Measurements from ENCODE around the gene EXOC4.
A peak's percentile ranks its signal among the peaks of the same experiment; 100 is the strongest.

The EXOC4 gene

DNA sequence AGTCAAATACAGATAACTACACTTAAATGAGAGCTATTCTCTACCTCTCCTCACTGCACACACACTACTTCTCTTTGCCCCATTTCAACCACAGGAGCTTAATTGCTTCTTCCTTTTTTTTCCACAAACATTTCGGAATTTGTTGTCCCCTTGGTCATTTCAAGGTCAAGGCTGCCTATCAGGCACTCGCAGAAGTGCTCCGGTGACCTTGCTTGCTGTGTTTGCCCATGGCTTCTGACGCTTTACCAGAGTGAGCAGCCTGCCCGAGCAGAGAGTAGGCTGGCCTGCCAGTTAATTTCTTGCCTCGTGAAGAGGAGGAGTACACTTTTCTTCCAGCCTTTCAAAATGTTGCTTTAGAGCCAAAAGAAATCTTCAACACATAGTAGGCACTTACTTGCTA lies 577.2 kb downstream of the EXOC4 start:
- DNase-seq (ENCODE audit: low spot score) = no peak

DNA sequence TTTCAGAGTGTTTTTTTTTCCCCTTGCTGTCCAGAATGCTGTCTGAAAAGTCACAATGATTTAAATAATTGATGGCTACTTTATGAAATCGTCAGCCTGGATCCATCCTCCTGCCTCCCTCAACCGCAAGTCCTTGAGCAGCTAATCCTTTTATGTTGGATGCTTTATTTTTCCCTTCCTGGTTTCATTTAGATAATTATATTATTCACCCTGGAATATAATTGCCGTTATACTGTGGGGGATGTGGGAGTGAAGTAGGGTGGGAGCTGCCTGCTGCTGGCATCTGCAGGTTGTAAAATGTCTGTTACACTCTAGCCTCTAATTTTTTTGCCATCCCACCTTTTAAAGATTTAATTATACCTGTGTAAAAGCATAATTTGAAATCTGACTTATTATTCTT lies 583.8 kb downstream of the EXOC4 start:
- DNase-seq (ENCODE audit: low spot score) = no peak

DNA sequence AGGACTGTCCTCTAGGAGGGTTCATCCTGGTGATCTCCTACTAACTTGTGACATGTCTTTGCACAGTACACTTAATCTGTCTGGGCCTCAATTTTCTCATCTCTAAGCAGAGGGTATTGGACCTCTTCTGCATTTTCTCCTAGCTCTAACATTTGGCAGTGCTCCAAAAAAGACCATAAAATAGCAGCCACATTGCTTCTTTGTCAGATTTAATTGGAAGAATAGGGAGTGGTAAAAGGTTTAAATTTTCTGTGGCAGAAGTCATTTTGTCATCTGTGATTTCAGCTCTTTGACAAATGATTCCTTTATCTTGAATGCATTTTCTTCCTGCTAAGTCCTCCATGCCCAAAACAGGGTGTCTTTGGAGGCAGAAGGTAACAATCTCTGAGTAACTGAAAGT lies 584.3 kb downstream of the EXOC4 start:
- no peak for DNase-seq (ENCODE audit: low spot score)

DNA sequence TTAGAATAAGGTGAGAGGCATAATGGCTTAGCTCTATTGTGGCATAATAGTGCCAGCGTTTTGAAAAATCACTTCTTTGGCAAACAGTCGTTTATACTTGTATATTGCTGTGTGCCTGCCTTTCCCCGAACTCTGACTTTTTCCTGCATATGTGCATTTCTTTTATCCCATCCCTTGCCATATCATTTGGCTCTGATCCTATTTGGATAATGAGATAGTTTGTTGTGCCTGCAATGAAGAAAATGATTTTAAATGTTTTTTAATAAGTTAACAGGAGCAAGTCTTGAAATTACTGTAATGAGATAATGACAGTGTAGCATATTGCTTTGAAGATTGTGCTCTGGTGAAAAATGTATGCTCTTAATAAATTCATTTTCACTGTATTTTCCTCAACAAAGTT lies 586.2 kb downstream of the EXOC4 start:
- DNase-seq (ENCODE audit: low spot score) = no peak

DNA sequence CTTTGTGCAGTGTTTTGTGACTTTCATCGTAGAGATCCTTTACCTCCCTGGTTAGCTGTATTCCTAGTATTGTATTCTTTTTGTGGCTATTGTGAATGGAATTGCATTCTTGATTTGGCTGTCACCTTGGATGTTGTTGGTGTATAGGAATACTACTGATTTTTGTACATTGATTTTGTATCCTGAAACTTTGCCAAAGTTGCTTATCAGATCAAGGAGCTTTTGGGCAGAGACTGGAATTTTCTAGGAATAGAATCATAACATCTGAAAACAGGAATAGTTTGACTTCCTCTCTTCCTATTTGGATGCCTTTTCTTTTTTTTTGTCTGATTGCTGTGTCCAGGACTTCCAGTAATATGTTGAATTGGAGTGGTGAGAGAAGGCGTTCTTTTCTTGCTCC lies 590.5 kb downstream of the EXOC4 start:
- DNase-seq (ENCODE audit: low spot score) = no peak

DNA sequence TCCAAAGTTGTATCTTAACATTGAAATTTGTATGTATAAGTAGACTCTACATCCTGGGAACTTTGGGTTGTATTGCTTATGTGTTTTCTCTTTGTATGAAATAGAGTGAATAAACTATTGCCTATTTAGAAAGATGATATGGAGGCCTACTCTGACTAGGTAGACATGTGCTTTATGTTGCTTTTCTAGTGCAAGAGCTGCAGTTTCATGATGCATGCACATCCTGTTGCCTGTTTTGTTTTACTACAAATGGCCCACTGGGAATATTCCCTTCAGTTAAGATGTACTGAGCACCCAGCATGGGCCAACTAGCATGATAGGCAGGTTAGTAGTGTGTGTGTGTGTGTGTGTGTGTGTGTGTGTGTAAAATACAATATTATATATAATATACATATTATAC lies 592.1 kb downstream of the EXOC4 start:
- no peak for DNase-seq (ENCODE audit: low spot score)

DNA sequence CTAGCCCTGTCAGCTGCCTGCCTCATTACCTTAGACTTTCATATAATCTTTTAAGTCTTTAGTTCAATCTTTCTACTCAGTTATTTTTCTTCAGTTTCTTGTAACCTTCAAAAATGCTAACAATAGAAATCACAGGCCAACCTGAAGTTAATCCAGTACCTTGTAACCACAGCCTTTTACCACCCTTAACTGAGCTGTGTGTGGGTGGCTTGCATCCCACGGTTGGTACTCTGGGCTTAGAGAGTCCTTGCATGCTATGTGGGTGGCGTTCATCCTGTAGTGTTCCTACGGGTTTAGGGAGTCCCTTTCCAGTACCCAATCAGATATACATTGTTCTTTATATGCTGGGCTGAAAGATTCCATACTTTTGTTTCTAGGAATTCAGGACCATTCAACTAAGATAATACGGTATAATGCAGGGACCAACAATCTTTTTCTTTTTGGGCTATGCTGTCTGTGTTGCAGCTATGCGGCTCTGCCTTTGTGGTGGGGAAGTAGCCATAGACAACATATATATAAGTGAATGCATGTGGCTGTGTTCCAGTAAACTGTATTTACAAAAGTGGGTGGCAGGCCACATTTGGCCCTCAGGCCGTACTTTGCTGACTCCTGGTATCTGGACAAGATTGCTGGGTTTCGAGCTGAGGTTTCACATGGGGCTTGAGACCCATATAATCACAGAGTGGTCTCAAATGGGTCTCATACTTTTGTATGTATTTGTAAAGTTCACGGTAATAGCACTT lies 593.5 kb downstream of the EXOC4 start:
- DNase-seq (ENCODE audit: low spot score) = no peak

DNA sequence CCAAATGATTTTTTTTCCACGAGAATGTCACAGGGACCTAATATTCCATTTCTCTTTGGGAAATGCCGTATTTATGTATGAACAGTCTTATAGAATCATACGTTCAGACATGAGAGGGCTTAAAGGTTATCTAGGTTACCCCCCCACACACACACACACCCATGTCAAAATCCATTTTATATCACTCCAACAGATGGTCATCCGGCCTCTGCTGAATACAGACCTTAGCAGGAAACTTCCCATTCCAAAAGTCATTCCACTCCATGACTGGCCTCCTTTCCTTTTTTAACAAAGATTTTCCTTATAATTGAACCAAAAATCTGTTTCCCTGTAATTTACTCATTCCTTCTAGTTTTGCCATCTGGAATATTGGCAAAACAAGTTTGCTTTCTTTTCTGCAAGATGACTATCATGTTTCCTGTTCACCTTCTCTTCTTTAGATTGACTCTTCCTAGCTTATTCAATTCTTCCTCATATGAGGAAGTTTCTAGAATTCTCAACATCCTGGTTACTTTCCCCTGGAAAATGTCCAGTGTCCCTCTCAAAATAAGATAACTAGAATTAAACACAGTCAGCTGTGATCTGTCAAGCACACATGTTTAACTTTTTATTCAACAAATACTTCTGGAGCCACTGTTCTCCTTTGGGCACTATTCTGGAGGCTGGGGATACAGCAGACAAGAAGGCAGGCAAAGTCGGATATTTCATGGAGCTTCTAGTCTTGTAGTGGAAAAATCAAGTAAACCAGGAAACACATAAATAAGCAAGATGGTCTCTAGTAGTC lies 597.8 kb downstream of the EXOC4 start:
- DNase-seq (ENCODE audit: low spot score) = no peak

DNA sequence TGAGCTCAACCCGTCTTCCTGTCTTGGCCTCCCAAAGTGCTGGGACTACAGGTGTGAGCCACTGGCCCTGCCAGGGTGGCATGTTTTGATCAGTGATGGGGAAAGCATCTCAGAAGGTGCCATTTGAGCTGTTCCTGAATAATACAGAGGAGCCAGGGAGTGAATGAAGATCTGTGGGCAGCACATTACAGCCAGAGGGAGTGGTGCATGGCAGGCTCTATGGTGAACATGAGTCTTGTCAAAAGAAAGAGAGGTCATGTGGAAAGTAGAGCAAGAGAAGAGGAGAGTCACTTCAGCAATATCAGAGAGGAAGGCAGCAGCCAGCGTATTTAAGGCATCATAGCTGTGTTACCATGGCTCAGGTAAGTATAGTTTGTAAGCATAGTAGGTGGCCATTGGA lies 598.5 kb downstream of the EXOC4 start:
- no peak for DNase-seq (ENCODE audit: low spot score)

DNA sequence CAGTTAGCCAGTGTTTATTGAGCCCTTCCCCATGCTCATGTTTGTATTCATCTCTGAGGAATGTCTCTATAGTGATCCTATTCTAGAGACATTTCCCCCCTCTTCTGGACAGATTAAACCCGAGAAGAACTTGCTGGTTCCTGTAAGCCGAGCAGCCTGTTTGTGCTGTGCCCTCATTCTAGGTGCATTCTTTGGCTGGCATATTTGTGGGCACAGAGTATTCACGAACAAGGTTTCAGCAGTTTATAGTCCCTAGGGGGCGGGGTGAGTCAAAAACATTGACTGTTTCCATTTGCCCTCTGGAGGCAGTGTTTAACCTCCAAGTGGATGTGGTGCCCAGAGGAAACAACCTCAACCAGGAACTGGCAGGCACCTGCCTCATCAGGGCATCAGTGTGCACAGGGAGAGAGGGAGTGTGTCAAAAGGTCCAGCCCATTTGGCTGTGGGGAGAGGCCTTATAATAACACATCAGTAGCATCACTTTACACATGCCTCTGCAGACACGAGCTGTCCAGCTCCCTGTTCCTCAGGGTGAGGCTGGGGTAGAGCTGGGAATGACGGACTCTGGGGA lies 600.9 kb downstream of the EXOC4 start:
- DNase-seq (ENCODE audit: low spot score) = peak; percentile 80

DNA sequence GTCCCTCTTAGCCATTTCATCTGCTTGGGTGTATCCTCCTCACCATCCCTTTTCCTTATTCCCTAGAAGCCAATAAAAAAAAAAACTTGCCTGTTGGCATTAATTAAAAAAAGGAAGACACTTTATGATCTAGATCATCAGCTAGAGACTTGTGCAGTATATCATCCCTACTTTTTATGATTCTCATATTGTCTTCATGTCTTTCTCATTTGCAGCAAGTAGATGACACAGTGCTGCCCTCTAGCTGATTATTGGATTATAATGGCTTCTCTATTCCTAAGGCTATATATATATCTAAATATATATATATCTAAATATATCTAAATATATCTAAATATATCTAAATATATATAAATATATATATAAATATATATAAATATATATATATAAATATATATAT lies 601.9 kb downstream of the EXOC4 start:
- DNase-seq (ENCODE audit: low spot score) = peak; percentile 17

DNA sequence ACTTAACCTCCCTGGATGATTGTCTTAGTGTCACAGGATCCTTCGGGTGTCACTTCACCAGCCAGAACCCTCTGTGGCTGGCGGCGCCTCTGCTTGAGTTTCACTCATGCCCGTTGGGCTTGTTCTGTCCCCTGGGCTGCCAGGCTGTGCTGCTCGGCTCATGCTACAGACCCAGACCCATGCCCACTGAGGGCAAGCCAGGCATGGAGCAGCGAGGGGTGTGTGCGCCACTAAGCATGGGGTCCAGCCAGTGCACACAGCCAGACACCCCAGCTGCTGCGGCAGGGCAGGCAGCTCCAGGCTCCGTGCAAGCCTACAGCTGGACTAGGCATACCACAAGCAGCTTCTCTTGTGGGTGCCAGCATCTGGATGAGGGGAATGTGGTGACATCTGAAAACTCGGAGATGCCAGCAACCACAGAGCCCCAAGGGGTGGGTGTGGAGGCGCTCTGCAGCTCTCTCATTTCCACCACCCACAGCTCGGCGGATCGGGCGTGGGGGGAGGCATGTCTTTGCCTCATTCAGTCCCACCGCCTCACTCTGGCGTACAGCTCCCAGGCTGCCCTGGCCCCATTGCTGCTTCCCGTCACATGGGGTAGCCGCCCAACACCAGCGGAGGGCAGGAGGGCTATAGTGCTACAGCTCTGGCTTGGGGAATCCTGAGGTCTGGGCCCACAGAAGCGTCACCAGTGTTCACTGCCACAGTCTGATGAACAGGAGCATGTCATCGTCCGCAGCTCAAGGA lies 604.7 kb downstream of the EXOC4 start:
- no peak for DNase-seq (ENCODE audit: low spot score)

DNA sequence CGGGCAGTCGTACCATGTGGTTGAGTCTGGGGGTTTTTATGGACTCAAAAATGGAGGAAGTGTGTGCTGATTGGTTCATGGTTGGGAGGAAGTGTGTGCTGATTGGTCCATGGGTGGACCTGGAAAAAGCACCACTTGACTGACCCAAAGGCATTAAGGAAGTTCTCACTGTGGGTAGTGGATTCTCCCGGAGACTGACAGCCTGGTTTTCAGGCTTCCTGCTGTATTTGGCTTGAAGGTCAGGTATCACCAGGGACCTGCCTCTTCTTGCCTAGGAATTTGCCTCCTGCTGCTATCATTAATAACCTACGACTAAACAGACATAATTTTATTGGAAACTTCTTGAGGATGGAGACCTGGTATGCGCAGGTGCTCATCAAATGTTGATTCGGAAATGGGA lies 605.4 kb downstream of the EXOC4 start:
- no peak for DNase-seq (ENCODE audit: low spot score)

DNA sequence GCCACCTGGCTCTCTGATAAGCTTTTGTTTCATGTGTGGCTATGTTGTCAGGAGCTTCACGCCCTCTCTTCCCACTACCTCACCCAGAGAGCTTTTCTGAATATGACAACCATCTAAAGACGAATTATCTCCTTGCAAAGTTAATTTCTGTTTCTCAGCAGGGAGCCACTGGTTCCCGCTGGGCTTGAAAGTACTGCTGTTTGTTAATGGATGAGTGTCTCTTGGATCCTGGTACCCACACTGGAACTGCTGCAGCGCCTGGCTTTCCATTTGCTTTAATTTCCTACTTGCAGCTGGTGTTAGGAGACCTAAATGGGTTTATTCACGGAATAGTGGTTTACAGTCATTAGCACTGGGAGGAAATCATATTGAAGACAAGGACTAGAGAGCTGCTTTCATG lies 606.4 kb downstream of the EXOC4 start:
- no peak for DNase-seq (ENCODE audit: low spot score)

DNA sequence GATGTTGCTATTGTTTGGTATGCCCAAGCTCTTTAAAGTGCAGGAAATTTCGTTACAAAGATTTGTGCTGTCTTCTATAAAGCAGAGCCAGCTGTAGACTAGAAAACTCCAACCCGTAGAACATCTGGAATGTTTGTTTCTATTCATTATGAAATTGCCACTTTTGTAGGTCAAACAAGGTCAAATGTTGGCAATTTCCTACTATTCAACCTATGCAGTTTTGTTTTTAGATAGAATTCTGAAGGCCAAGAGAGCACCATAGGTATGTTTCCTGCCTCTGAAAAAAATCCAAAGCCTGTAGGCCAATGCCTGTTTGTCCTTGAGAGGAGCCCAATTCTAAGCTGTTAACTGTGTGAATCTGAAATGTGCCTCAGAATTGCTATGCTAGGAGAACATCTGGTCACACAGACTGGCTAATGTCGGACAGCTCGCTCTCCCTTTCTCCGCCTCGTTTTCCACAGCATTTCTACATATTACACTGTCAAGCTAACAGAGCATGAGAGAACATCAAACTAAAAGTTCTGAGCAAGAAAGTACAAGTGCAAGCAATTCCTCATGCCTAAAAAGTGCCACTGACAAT lies 607.1 kb downstream of the EXOC4 start:
- no peak for DNase-seq (ENCODE audit: low spot score)

DNA sequence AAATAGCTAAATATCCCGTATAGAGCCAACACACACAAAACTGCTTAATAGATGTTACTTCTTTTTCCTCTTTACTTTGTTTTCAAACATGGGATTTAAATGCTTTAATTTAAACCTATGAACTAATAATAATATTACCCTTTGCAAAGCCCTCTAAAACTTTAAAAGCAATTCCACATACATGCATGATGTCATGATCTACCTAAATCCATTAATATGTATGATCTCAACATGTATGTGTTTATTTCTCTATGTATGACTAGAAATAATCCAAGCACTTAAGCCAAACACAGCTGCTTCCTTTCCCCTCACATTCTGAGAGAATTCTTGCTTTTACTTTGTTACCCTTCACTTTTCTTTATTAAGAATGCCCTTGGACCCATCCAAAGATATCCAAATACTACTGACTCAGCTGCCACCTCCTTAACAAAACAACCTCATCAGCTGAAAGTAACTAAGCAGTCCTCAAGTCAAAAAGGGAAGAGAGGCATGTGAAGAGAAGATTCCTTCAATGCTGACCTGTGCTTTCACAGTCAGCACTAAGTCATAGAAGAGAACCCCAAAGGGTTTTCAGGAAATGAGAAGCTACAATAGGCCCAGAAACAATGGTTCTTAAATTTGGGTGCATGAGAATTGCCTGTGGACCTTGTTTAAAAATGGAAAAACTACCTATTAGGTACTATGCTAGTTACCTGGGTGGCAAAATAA lies 607.9 kb downstream of the EXOC4 start:
- DNase-seq (ENCODE audit: low spot score) = no peak

DNA sequence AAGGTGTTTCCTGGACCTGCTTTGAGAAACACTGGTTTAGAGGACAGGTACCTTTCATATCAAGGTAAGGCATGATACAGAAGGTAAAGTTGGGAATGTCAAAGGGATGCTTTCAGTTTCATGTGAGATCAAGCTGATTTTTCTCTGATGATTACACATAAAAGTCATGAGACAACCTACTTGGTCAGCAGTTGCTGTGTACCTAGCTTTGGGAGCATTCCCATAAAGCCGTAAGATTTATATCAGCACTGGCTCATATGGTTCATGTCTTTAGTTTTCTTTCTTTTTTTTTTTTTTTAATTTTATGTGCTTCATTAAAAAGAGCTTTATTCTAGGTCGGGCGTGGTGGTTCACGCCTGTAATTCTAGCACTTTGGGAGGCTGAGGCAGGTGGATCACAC lies 609.0 kb downstream of the EXOC4 start:
- DNase-seq (ENCODE audit: low spot score) = no peak

DNA sequence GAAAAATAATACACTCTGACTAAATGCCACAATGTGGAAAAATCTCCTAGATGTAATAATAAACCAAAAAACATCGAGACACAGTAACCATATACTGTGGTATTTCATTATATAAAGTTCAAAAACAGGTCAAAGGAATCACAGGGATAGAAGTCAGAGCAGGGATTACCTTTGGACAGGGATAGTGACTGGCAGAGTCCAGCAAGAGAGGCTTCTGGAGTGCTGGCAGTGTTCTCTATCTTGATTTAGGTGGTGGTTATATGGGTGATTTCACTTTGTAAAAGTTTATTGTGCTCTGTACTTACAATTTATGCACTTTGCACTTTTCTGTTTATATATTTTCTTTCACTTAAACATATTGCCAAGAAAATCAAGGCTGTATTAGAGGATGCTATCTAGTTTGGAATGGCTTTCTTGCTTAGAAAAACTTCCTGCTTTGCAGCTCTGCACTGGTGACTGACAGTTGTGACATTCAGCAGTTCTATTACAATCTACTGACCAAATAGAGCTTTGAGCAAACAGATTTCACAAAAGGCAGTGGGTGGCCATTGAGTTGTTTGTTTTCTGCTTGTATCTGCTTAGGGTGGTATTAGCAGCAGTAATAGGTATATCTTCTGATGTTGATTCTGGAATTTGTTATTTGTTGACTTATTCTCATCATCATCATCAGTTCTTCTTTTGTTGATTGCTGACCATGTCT lies 610.6 kb downstream of the EXOC4 start:
- no peak for DNase-seq (ENCODE audit: low spot score)

DNA sequence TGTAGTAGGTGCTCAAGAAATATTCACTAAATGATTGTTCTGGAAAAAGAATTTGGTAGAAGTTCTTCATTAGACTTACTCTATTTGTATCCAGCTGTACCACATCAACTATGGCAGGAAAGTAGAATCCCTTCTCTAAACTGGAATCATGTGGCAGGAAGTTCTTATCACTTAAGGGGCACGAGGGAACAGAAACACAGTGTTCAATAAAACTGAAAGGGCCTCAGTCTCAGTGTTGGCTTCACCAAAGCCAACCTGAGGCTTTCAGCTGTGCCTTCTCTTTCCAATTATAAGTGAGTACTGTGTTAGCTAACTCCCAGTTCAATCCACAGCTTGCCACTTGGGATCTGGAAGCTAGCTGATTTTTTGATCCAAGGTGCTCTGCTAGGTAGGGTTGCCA lies 616.7 kb downstream of the EXOC4 start:
- no peak for DNase-seq (ENCODE audit: low spot score)

DNA sequence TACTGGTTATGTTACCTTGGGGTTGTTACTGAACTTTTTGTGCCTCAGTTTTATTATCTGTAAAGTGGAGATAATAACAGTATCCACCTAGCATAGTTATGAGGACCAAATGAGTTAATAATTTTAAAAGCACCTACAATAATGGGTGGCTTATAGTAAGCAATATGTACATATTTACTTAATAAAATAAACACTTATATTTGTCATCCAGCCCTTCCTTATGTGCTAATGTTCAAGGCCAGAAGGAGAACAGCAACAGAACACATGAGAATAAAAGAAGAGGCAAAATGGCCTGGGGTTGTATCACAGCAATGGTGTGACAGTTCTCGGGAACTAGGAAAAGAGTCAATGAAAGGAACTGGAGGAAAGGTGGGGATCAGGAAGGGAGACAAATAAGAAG lies 618.9 kb downstream of the EXOC4 start:
- no peak for DNase-seq (ENCODE audit: low spot score)

DNA sequence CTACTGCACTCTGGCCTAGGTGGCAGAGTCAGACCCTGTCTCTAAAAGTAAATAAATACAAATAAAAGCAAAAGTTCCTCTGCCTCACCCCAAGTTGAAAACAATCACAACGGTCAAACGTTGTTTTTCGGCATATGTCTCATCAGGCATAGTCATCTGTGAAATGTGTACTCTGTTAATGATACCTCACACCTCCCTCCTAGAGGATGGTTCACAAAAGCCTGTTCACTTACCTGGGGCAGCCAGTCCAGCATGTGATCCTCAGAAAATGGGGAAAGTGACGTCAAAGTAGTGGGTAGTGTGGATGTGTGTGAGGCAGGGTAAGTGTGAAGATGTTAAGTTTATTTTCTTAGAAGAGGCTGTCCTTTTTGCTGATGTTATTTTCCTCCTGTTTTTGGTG lies 620.3 kb downstream of the EXOC4 start:
- DNase-seq (ENCODE audit: low spot score) = no peak

Data from LoVo (cell line).